Prostate gland (tissue), 2 donors: Measurements from ENCODE around the gene CHST11.

Experiments
- POLR2A ChIP-seq: fragments of 450-650 bp; IDR thresholded peaks from one replicate; pipeline ENCODE4 v1.6.1; 2016; ENCODE audit warnings: antibody characterized with exemption, mild to moderate bottlenecking
- TF ChIP-seq, protein P1 (sequence below), 4 experiments: fragments of 200-600 bp in 2 of 4; fragments of 450-650 bp in 2 of 4; sonication (generic) in 2 of 4; IDR thresholded peaks; 1 replicate in 3 of 4; 2 replicates in 1 of 4; pipeline ENCODE4 v1.5.1; 2016 to 2019; ENCODE audit warnings: antibody characterized with exemption in 4 of 4, mild to moderate bottlenecking in 2 of 4, moderate library complexity in 2 of 4

DNA sequence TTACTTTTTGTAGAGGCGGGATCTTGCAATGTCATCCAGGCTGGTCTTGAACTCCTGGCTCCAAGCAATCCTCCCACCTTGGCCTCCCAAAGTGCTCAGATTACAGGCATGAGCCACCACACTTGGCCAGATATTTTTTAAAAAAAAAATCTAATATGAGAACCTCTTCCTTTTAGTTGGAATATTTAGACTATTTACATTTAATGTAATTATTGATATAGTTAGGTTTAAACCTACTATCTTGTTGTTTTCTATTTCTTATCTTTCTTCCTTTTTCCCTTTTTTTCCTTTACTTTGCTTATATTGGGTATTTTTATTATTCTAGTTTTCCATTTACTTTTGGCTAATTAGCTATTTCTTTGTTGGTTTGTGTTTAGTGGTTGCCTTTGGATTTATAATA is 315.6 kb downstream of the CHST11 start:
- TF ChIP-seq, protein P1, sequence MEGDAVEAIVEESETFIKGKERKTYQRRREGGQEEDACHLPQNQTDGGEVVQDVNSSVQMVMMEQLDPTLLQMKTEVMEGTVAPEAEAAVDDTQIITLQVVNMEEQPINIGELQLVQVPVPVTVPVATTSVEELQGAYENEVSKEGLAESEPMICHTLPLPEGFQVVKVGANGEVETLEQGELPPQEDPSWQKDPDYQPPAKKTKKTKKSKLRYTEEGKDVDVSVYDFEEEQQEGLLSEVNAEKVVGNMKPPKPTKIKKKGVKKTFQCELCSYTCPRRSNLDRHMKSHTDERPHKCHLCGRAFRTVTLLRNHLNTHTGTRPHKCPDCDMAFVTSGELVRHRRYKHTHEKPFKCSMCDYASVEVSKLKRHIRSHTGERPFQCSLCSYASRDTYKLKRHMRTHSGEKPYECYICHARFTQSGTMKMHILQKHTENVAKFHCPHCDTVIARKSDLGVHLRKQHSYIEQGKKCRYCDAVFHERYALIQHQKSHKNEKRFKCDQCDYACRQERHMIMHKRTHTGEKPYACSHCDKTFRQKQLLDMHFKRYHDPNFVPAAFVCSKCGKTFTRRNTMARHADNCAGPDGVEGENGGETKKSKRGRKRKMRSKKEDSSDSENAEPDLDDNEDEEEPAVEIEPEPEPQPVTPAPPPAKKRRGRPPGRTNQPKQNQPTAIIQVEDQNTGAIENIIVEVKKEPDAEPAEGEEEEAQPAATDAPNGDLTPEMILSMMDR (IDR thresholded peaks at IDR 0.05): no peak
- TF ChIP-seq POLR2A: no peak
